ENCODE measurements around the gene PLEKHG3. TPM values are rescaled to one million over a fixed set of nuclear protein-coding genes. Genes with fewer than 3 reads are reported as not detected.

Gene PLEKHG3
- total and polyA plus RNA-seq, 2 experiments from 2014 or later = 23.0 to 83.1 TPM

DNA sequence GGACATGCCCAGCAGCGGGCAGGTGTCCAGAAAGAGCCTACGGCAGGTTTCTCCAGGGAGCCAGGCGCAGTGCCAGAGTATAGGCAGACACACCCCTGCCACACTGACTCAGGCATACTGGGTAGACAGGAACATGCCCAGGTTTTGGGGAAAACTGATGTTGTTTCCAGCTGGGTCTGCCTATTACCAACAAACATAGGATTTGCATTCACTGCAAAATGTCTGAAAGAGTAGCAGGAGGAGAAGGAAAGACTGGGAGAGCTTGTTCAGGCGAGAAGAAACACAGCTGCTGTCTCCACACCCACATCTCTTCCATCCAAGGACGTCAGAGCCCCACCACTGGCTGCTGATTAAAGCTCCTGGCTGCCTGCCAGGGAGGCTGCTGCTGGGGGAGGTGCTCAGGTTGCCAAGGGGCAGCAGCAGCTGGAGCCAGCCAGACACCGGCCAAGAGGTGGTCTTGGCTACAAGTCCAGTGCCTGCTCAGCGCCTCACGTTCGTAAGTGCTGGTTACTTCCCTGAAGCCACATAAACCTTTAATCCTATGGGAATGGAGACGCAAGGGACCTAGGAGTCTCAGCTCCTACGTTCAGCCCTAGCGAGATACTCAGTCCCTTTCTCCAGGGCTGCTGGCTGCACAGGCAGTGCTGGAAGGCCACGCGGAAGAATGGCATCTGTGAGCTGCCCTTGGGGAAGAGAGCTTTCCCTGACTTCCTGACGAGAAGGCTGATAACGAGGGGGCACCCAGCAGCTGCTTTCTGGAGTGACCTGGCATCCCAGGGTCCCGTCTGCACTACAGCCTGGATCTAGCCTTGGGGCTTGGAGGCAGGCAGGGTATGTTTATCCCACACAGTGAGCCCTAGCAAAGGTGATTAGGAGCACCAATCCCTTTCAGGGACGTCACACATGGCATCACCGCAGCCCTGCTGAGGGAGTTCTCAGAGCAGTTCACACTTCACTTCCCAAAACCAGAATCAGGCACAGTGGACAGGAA lies 58.1 kb downstream of the PLEKHG3 start:
- no peak for DNase-seq (ENCODE audit: low spot score)
- H3F3A ChIP-seq (replicated peaks; ENCODE audit: low read depth) = peaks cover 10% of the 10 kb centered on the region; the same call in 1 of the 2 replicates
- H2AFZ ChIP-seq = no peak overlapping the region
- no peaks in the 10 kb centered on the region for H3K79me2 ChIP-seq (replicated peaks; ENCODE audit: insufficient read depth)
- H3K4me3 ChIP-seq = no peak overlapping the region
- Mint-ChIP-seq H3K4me1 (peaks cover 72% of the 10 kb centered on the region), H3K27me3 (ENCODE audit: insufficient read depth, low read depth, poor library complexity) (peaks cover 23% of the 10 kb centered on the region), H3K27ac (no peak overlapping the region), H3K9me3 (no peaks in the 10 kb centered on the region), H3K36me3 (ENCODE audit: low read depth) (no peaks in the 10 kb centered on the region; the same call in 2 of the 3 replicates), H3K4me3 (no peak overlapping the region)
- no peaks in the 10 kb centered on the region for H3K27me3 ChIP-seq (ENCODE audit: insufficient read depth)
- TF ChIP-seq JUNB (IDR thresholded peaks at IDR 0.05; ENCODE audit: unreplicated experiment) (no peak), EZH2phosphoT487 (IDR thresholded peaks at IDR 0.05; ENCODE audit: unreplicated experiment) (no peak), POLR2AphosphoS5 (IDR thresholded peaks at IDR 0.05; ENCODE audit: low read depth) (no peak), EZH2 (IDR thresholded peaks at IDR 0.05; ENCODE audit: low read depth, unreplicated experiment) (no peak), CREB1 (CRISPR knock-in tag; IDR thresholded peaks at IDR 0.05; ENCODE audit: low read depth) (no peak), STAT1 (IDR thresholded peaks at IDR 0.05; ENCODE audit: unreplicated experiment) (no peak), ZNF331 (CRISPR knock-in tag; IDR thresholded peaks at IDR 0.05; ENCODE audit: low read depth) (no peak), NANOG (IDR thresholded peaks at IDR 0.05; ENCODE audit: borderline replicate concordance) (no peak), ZNF114 (CRISPR knock-in tag; IDR thresholded peaks at IDR 0.05) (no peak)
- TF ChIP-seq, protein P1, sequence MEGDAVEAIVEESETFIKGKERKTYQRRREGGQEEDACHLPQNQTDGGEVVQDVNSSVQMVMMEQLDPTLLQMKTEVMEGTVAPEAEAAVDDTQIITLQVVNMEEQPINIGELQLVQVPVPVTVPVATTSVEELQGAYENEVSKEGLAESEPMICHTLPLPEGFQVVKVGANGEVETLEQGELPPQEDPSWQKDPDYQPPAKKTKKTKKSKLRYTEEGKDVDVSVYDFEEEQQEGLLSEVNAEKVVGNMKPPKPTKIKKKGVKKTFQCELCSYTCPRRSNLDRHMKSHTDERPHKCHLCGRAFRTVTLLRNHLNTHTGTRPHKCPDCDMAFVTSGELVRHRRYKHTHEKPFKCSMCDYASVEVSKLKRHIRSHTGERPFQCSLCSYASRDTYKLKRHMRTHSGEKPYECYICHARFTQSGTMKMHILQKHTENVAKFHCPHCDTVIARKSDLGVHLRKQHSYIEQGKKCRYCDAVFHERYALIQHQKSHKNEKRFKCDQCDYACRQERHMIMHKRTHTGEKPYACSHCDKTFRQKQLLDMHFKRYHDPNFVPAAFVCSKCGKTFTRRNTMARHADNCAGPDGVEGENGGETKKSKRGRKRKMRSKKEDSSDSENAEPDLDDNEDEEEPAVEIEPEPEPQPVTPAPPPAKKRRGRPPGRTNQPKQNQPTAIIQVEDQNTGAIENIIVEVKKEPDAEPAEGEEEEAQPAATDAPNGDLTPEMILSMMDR (conservative IDR thresholded peaks at IDR 0.05; ENCODE audit: low read depth in 2 of 2) = no peak
- TF ChIP-seq, protein P2, sequence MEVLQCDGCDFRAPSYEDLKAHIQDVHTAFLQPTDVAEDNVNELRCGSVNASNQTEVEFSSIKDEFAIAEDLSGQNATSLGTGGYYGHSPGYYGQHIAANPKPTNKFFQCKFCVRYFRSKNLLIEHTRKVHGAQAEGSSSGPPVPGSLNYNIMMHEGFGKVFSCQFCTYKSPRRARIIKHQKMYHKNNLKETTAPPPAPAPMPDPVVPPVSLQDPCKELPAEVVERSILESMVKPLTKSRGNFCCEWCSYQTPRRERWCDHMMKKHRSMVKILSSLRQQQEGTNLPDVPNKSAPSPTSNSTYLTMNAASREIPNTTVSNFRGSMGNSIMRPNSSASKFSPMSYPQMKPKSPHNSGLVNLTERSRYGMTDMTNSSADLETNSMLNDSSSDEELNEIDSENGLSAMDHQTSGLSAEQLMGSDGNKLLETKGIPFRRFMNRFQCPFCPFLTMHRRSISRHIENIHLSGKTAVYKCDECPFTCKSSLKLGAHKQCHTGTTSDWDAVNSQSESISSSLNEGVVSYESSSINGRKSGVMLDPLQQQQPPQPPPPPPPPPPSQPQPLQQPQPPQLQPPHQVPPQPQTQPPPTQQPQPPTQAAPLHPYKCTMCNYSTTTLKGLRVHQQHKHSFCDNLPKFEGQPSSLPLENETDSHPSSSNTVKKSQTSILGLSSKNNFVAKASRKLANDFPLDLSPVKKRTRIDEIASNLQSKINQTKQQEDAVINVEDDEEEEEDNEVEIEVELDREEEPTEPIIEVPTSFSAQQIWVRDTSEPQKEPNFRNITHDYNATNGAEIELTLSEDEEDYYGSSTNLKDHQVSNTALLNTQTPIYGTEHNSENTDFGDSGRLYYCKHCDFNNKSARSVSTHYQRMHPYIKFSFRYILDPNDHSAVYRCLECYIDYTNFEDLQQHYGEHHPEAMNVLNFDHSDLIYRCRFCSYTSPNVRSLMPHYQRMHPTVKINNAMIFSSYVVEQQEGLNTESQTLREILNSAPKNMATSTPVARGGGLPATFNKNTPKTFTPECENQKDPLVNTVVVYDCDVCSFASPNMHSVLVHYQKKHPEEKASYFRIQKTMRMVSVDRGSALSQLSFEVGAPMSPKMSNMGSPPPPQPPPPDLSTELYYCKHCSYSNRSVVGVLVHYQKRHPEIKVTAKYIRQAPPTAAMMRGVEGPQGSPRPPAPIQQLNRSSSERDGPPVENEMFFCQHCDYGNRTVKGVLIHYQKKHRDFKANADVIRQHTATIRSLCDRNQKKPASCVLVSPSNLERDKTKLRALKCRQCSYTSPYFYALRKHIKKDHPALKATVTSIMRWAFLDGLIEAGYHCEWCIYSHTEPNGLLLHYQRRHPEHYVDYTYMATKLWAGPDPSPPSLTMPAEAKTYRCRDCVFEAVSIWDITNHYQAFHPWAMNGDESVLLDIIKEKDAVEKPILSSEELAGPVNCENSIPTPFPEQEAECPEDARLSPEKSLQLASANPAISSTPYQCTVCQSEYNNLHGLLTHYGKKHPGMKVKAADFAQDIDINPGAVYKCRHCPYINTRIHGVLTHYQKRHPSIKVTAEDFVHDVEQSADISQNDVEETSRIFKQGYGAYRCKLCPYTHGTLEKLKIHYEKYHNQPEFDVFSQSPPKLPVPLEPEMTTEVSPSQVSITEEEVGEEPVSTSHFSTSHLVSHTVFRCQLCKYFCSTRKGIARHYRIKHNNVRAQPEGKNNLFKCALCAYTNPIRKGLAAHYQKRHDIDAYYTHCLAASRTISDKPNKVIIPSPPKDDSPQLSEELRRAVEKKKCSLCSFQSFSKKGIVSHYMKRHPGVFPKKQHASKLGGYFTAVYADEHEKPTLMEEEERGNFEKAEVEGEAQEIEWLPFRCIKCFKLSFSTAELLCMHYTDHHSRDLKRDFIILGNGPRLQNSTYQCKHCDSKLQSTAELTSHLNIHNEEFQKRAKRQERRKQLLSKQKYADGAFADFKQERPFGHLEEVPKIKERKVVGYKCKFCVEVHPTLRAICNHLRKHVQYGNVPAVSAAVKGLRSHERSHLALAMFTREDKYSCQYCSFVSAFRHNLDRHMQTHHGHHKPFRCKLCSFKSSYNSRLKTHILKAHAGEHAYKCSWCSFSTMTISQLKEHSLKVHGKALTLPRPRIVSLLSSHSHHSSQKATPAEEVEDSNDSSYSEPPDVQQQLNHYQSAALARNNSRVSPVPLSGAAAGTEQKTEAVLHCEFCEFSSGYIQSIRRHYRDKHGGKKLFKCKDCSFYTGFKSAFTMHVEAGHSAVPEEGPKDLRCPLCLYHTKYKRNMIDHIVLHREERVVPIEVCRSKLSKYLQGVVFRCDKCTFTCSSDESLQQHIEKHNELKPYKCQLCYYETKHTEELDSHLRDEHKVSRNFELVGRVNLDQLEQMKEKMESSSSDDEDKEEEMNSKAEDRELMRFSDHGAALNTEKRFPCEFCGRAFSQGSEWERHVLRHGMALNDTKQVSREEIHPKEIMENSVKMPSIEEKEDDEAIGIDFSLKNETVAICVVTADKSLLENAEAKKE (CRISPR knock-in tag; IDR thresholded peaks at IDR 0.05) = no peak
- TF ChIP-seq, protein P3, sequence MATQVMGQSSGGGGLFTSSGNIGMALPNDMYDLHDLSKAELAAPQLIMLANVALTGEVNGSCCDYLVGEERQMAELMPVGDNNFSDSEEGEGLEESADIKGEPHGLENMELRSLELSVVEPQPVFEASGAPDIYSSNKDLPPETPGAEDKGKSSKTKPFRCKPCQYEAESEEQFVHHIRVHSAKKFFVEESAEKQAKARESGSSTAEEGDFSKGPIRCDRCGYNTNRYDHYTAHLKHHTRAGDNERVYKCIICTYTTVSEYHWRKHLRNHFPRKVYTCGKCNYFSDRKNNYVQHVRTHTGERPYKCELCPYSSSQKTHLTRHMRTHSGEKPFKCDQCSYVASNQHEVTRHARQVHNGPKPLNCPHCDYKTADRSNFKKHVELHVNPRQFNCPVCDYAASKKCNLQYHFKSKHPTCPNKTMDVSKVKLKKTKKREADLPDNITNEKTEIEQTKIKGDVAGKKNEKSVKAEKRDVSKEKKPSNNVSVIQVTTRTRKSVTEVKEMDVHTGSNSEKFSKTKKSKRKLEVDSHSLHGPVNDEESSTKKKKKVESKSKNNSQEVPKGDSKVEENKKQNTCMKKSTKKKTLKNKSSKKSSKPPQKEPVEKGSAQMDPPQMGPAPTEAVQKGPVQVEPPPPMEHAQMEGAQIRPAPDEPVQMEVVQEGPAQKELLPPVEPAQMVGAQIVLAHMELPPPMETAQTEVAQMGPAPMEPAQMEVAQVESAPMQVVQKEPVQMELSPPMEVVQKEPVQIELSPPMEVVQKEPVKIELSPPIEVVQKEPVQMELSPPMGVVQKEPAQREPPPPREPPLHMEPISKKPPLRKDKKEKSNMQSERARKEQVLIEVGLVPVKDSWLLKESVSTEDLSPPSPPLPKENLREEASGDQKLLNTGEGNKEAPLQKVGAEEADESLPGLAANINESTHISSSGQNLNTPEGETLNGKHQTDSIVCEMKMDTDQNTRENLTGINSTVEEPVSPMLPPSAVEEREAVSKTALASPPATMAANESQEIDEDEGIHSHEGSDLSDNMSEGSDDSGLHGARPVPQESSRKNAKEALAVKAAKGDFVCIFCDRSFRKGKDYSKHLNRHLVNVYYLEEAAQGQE (IDR thresholded peaks at IDR 0.05; ENCODE audit: unreplicated experiment) = no peak
- TF ChIP-seq, protein P4, sequence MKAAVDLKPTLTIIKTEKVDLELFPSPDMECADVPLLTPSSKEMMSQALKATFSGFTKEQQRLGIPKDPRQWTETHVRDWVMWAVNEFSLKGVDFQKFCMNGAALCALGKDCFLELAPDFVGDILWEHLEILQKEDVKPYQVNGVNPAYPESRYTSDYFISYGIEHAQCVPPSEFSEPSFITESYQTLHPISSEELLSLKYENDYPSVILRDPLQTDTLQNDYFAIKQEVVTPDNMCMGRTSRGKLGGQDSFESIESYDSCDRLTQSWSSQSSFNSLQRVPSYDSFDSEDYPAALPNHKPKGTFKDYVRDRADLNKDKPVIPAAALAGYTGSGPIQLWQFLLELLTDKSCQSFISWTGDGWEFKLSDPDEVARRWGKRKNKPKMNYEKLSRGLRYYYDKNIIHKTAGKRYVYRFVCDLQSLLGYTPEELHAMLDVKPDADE (IDR thresholded peaks at IDR 0.05) = no peak
- H3K4me1 ChIP-seq (ENCODE audit: insufficient read depth) = peaks cover 43% of the 10 kb centered on the region
- no peak for ATAC-seq
- H3K9me2 ChIP-seq (ENCODE audit: insufficient read depth) = no peaks in the 10 kb centered on the region
- H4K20me1 ChIP-seq (replicated peaks; ENCODE audit: insufficient read depth) = no peaks in the 10 kb centered on the region
- H3K36me3 ChIP-seq (ENCODE audit: insufficient read depth) = no peaks in the 10 kb centered on the region
- no peak overlapping the region for H3K27ac ChIP-seq (ENCODE audit: low read depth)
- H3K4me2 ChIP-seq = no peak overlapping the region
